SK-N-SH (cell line): ENCODE results near the gene GRAP. TPM values are rescaled to one million over a fixed set of nuclear protein-coding genes. Genes with fewer than 3 reads are reported as not detected.

ENCODE experiments used
- CTCF ChIA-PET: fragments of 300-600, 350-600 bp; formaldehyde crosslinking; extraction: SDS; loops from one replicate; lab custom pipeline; 2021; lab: Yijun Ruan, JAX
- POLR2A ChIA-PET: fragments of 350-600 bp; sonication (Branson Sonifier 250); formaldehyde crosslinking; extraction: SDS; loops from one replicate; lab custom pipeline; 2020; ENCODE audit warnings: antibody characterized with exemption, inconsistent platforms; lab: Yijun Ruan, JAX
- DNase-seq: peaks from one replicate; pipeline ENCODE4 v3.0.0; 2012
- H2AFZ ChIP-seq: fragments of 200-600 bp; sonication (generic); 2 replicates; pipeline ENCODE4 v1.8.1; 2016; ENCODE audit warnings: antibody characterized with exemption, mild to moderate bottlenecking, low read depth
- H3F3A ChIP-seq: fragments of 200-600 bp; sonication (generic); replicated peaks from 2 replicates; pipeline ENCODE3; 2016; ENCODE audit warnings: antibody characterized with exemption, mild to moderate bottlenecking; ENCODE audit not compliant: insufficient read depth
- H3K27ac ChIP-seq, 2 experiments: fragments of 200-500 bp in 1 of 2; fragments of 200-600 bp in 1 of 2; sonication (Bioruptor generic) in 1 of 2; sonication (generic), shearing (Covaris generic) in 1 of 2; 2 replicates each; pipeline versions ENCODE4 v1.5.1 to v1.6.1; 2014 to 2016; ENCODE audit warnings: low read depth in 2 of 2, inconsistent platforms in 1 of 2, low read length in 1 of 2, mild to moderate bottlenecking in 1 of 2, mixed read lengths in 1 of 2
- H3K27me3 ChIP-seq: fragments of 200-600 bp; sonication (generic), shearing (Covaris generic); 2 replicates; pipeline ENCODE4 v1.6.1; 2016; ENCODE audit warnings: mixed run types; ENCODE audit not compliant: insufficient read depth
- H3K36me3 ChIP-seq, 2 experiments: fragments of 200-500 bp in 1 of 2; fragments of 200-600 bp in 1 of 2; sonication (Bioruptor generic) in 1 of 2; sonication (generic) in 1 of 2; replicated peaks in 1 of 2; 2 replicates each; pipeline versions ENCODE3 to v1.5.1; 2014 to 2016; ENCODE audit warnings: low read length in 1 of 2, mild to moderate bottlenecking in 1 of 2; ENCODE audit not compliant: insufficient read depth in 2 of 2, control insufficient read depth in 1 of 2
- H3K4me1 ChIP-seq, 2 experiments: fragments of 200-500 bp in 1 of 2; fragments of 200-600 bp in 1 of 2; sonication (Bioruptor generic) in 1 of 2; sonication (generic), shearing (Covaris generic) in 1 of 2; 2 replicates each; pipeline versions ENCODE4 v1.5.1 to v1.6.1; 2014 to 2016; ENCODE audit warnings: low read depth in 1 of 2, low read length in 1 of 2, mixed run types in 1 of 2; ENCODE audit not compliant: insufficient read depth in 2 of 2, control insufficient read depth in 1 of 2
- H3K4me2 ChIP-seq: fragments of 200-600 bp; sonication (generic), shearing (Covaris generic); 2 replicates; pipeline ENCODE4 v1.6.1; 2017; ENCODE audit warnings: mixed run types
- H3K4me3 ChIP-seq, 2 experiments: fragments of 200-500 bp in 1 of 2; fragments of 200-600 bp in 1 of 2; sonication (Bioruptor generic) in 1 of 2; sonication (generic), shearing (Covaris generic) in 1 of 2; 2 replicates each; pipeline versions ENCODE4 v1.5.1 to v1.8.1; 2014 to 2016; ENCODE audit warnings: low read depth in 2 of 2, inconsistent platforms in 1 of 2, low read length in 1 of 2, mild to moderate bottlenecking in 1 of 2, mixed read lengths in 1 of 2, moderate library complexity in 1 of 2
- H3K79me2 ChIP-seq: fragments of 200-600 bp; sonication (generic); 2 replicates; pipeline ENCODE4 v1.8.1; 2017; ENCODE audit warnings: mild to moderate bottlenecking; ENCODE audit not compliant: insufficient read depth
- H3K9ac ChIP-seq: fragments of 200-600 bp; sonication (generic); 2 replicates; pipeline ENCODE4 v1.6.1; 2017; ENCODE audit warnings: mixed run types
- H3K9me2 ChIP-seq: fragments of 200-600 bp; sonication (generic); 2 replicates; pipeline ENCODE4 v1.6.1; 2017; ENCODE audit warnings: mixed run types
- H3K9me3 ChIP-seq: fragments of 200-600 bp; sonication (generic); 2 replicates; pipeline ENCODE4 v1.6.1; 2017; ENCODE audit warnings: mixed run types, mild to moderate bottlenecking, moderate library complexity
- H4K20me1 ChIP-seq: fragments of 200-600 bp; sonication (generic); 2 replicates; pipeline ENCODE4 v1.6.1; 2017; ENCODE audit warnings: mild to moderate bottlenecking, mixed run types; ENCODE audit not compliant: insufficient read depth
- CHD2 ChIP-seq: fragments of 150-350 bp; IDR thresholded peaks from 2 replicates; pipeline ENCODE4 v1.6.1; 2018; ENCODE audit warnings: low read length; ENCODE audit not compliant: partially characterized antibody
- FOSL2 ChIP-seq: IDR thresholded peaks from 2 replicates; pipeline ENCODE4 v1.4.0; 2012; ENCODE audit warnings: low read depth, mild to moderate bottlenecking, moderate library complexity, borderline replicate concordance
- FOXM1 ChIP-seq: IDR thresholded peaks from 2 replicates; pipeline ENCODE4 v1.4.0; 2012; ENCODE audit warnings: low read depth, mild to moderate bottlenecking
- JUND ChIP-seq: IDR thresholded peaks from 2 replicates; pipeline ENCODE4 v1.4.0; 2012
- NFIC ChIP-seq: IDR thresholded peaks from 2 replicates; pipeline ENCODE4 v1.4.0; 2012; ENCODE audit warnings: borderline replicate concordance
- POLR2AphosphoS5 ChIP-seq: IDR thresholded peaks from 2 replicates; pipeline ENCODE4 v1.6.1; 2012; ENCODE audit warnings: low read depth, low read length
- RCOR1 ChIP-seq: fragments of 150-350 bp; IDR thresholded peaks from 2 replicates; pipeline ENCODE4 v1.6.1; 2017; ENCODE audit warnings: antibody characterized with exemption, low read length
- REST ChIP-seq: IDR thresholded peaks from 2 replicates; pipeline ENCODE4 v1.6.1; 2012; ENCODE audit warnings: mild to moderate bottlenecking, low read depth, low read length, moderate library complexity
- RXRA ChIP-seq: IDR thresholded peaks from 2 replicates; pipeline ENCODE4 v1.4.0; 2012; ENCODE audit warnings: low read depth, mild to moderate bottlenecking, borderline replicate concordance
- TAF1 ChIP-seq: IDR thresholded peaks from 2 replicates; pipeline ENCODE4 v1.6.1; 2012; ENCODE audit warnings: low read depth, mild to moderate bottlenecking, low read length, moderate library complexity, borderline replicate concordance
- TEAD4 ChIP-seq: IDR thresholded peaks from 2 replicates; pipeline ENCODE4 v1.4.0; 2012; ENCODE audit warnings: mild to moderate bottlenecking, borderline replicate concordance; ENCODE audit not compliant: insufficient read depth
- USF1 ChIP-seq: IDR thresholded peaks from 2 replicates; pipeline ENCODE4 v1.4.0; 2012; ENCODE audit warnings: low read depth, borderline replicate concordance
- USF2 ChIP-seq: fragments of 150-350 bp; IDR thresholded peaks from 2 replicates; pipeline ENCODE4 v1.6.1; 2017; ENCODE audit warnings: antibody characterized with exemption, low read length, low read depth, borderline replicate concordance
- WGBS: methylation state at CpG from one replicate; pipeline ENCODE4 v1.1.6; 2017; ENCODE audit warnings: low lambda C conversion rate; 5-methylcytosine and 5-hydroxymethylcytosine counted together
- polyA plus RNA-seq, 3 experiments: library from polyadenylated mRNA; depleted of rRNA; stranded (reverse); fragments of >200 nt; gene quantifications; 2 replicates each; pipeline ENCODE4 v1.2.3, GENCODE V29; 2012

Gene GRAP
- polyA plus RNA-seq, 1 of the 3 experiments (the other 2 are of a cell fraction) = 0.02 TPM

- Histone ChIP-seq H3K9me2 (no peaks in the 10 kb centered on the region), H2AFZ (no peak overlapping the region), H3K9me3 (no peaks in the 10 kb centered on the region), H3K27me3 (no peaks in the 10 kb centered on the region), H3K36me3 (no peaks in the 10 kb centered on the region), H3K4me1 (no peaks in the 10 kb centered on the region), H3F3A (peaks cover 8% of the 10 kb centered on the region), H3K4me3 (no peak overlapping the region), H3K4me2 (no peak overlapping the region), H3K79me2 (no peaks in the 10 kb centered on the region), H3K9ac (no peak overlapping the region), H3K27ac (no peak overlapping the region), H4K20me1 (no peaks in the 10 kb centered on the region)
- no peak for TF ChIP-seq RXRA
- no peak for TF ChIP-seq REST
- TF ChIP-seq CHD2 = no peak
- no peak for TF ChIP-seq FOXM1
- no peak for TF ChIP-seq NFIC
- TF ChIP-seq POLR2AphosphoS5 = no peak
- no peak for TF ChIP-seq USF1
- TF ChIP-seq TAF1 = no peak
- no peak for TF ChIP-seq TEAD4
- TF ChIP-seq RCOR1 = no peak
- no peak for TF ChIP-seq FOSL2
- no peak for TF ChIP-seq USF2
- TF ChIP-seq JUND = no peak
- ChIA-PET CTCF (interaction anchor here (0.6 to 1.9 kb wide), 2 partner anchors 51 to 750 kb away, joined by 3 to 5 read pairs; no protein-coding TSS in a partner anchor), POLR2A (no interaction called here)
- WGBS = 91% methylated on average over 18 of the region's 22 CpGs
- DNase-seq = no peak
Observed at GRCh38 chr17:19012171-19013080, 34.3 kb downstream of the GRAP start.
